ENCODE data around the gene MYMK.

DNA sequence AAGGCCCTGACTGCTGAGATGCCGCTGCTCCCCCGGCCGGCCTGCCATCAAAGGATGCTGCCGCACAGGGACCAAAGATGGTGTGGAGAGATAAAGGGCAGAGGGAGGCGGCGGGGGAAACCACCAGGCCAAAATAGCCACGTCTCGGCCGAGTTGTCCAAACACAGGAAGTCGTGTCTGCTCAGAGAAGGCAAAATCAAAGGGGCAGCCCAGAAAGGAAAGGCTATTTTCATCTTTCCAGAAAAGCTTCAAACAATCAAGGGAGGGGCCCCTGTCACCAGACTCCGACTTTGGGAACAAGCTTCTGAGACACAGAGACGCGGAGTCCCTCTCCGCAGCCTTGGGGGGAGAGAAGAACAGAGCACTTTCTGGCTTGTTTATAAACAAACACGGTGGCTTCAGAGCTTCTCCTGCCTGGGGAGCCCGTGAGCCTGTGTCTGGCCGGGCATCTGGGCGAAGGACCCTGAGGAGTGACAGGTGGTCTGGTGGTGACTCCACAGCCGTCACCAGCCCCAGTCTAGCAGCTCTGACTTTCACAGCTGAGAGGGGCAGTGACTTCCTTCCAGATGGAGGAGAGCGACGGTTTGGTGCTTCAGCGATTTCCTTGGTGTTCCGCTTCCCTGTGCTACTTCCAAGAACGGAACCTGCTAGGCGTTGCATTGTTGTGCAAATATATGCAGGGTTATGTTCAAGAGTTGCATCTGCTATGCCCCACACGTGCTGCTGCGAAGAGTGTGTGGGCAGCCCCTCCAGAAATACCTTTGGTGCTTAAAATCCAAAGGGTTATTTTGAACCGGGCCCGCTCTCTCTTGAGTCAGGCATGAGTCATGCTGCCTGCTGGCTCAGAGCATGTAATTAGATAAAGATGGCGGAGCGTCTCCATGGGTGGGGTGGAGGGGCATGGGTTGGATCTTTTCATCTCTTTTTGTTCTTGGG, 33.7 kb upstream of the MYMK start:
- TF ChIP-seq SUZ12 (IDR thresholded peaks at IDR 0.05; ENCODE audit: extremely low read depth, insufficient read depth, insufficient read length) (no peak), YY1 (IDR thresholded peaks at IDR 0.05; ENCODE audit: insufficient read depth, insufficient read length) (peak; percentile 47), ZNF274 (IDR thresholded peaks at IDR 0.05; ENCODE audit: low read depth, low read length) (no peak)

All from NT2/D1 (cell line).